Measurements from ENCODE around the gene CA14. TPM values are rescaled to one million over a fixed set of nuclear protein-coding genes. Genes with fewer than 3 reads are reported as not detected.
A peak's percentile ranks its signal among the peaks of the same experiment; 100 is the strongest.

Gene CA14
- total RNA-seq, 1 donor from 2014 or later: not detected

DNA sequence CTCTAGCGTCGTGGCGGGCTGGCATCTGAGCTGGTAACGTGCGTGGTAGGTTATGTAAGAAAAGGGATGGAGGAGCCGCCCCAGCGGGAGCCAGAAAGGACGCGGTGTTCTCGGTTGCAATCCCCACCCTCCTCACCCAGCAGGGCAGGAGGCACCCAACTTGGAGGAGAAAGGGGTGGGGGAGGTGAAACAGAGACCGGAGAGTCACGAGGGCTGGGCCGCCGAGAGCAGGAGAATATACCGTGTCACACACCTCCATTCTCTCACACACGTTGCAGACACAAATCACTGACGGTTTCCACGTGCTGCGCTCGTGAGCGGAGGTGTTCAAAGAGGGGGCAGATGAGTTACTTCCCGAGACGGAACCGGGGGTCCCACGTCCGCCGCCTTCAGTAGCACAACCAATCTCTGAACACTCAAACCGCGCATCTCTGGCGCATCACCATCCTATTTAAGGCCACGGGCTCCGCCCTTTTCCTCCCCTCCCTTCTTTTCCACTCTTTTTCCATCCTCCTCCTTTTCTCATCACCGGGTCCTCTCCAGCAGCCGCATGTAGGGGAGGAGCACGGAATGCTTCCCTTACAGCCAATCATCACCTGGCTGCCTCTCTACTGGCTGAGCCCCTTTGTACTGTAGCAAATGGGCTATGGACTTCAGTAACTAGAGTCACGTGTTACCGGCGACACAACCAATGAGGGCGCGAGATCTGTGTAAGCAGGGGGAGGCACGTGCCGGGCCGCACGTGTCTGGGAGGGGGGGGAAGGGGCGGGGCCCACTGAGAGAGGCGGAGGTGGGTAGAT is 24.4 kb downstream of the CA14 start, which contains the start of gene CIART:
CIART (plus strand) TSS at position 797 of the 800 bp plus-strand sequence. CDS start 714 bp downstream, outside the sequence.
- peak; percentile 90 for DNase-seq (ENCODE audit: extremely low spot score, unreplicated experiment)
- peaks cover 19% of the 10 kb centered on the region for H3K4me1 Mint-ChIP-seq (ENCODE audit: unreplicated experiment)

GRCh38 chr1:150282558-150282958 is 25.0 kb downstream of the CA14 start:
- Mint-ChIP-seq H3K36me3 (ENCODE audit: unreplicated experiment) (peaks cover 33% of the 10 kb centered on the region), H3K4me3 (ENCODE audit: unreplicated experiment) (peak overlapping the region; percentile 80), H3K9me3 (ENCODE audit: unreplicated experiment) (no peaks in the 10 kb centered on the region), H3K4me1 (ENCODE audit: unreplicated experiment) (peaks cover 19% of the 10 kb centered on the region), H3K27ac (ENCODE audit: unreplicated experiment) (peak overlapping the region; percentile 58), H3K27me3 (ENCODE audit: unreplicated experiment) (peaks cover 4% of the 10 kb centered on the region)
- no peak for DNase-seq (ENCODE audit: extremely low spot score, unreplicated experiment)
- TF ChIP-seq, protein P1, sequence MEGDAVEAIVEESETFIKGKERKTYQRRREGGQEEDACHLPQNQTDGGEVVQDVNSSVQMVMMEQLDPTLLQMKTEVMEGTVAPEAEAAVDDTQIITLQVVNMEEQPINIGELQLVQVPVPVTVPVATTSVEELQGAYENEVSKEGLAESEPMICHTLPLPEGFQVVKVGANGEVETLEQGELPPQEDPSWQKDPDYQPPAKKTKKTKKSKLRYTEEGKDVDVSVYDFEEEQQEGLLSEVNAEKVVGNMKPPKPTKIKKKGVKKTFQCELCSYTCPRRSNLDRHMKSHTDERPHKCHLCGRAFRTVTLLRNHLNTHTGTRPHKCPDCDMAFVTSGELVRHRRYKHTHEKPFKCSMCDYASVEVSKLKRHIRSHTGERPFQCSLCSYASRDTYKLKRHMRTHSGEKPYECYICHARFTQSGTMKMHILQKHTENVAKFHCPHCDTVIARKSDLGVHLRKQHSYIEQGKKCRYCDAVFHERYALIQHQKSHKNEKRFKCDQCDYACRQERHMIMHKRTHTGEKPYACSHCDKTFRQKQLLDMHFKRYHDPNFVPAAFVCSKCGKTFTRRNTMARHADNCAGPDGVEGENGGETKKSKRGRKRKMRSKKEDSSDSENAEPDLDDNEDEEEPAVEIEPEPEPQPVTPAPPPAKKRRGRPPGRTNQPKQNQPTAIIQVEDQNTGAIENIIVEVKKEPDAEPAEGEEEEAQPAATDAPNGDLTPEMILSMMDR (IDR thresholded peaks at IDR 0.05): no peak

More for the DNA sequence above, 24.4 kb downstream of the CA14 start, which contains the start of gene CIART:
- TF ChIP-seq, protein P1 (IDR thresholded peaks at IDR 0.05): no peak
- Mint-ChIP-seq H3K9me3 (ENCODE audit: unreplicated experiment) (no peaks in the 10 kb centered on the region), H3K4me3 (ENCODE audit: unreplicated experiment) (peak within 1 kb of the TSS; percentile 80), H3K36me3 (ENCODE audit: unreplicated experiment) (peaks cover 33% of the 10 kb centered on the region), H3K27ac (ENCODE audit: unreplicated experiment) (peak within 1 kb of the TSS; percentile 79), H3K27me3 (ENCODE audit: unreplicated experiment) (peaks cover 4% of the 10 kb centered on the region)

- Mint-ChIP-seq H3K36me3 (ENCODE audit: unreplicated experiment) (peaks cover 29% of the 10 kb centered on the region), H3K4me3 (ENCODE audit: unreplicated experiment) (peak overlapping the region; percentile 53), H3K27me3 (ENCODE audit: unreplicated experiment) (peaks cover 4% of the 10 kb centered on the region), H3K27ac (ENCODE audit: unreplicated experiment) (peak overlapping the region; percentile 28), H3K9me3 (ENCODE audit: unreplicated experiment) (no peaks in the 10 kb centered on the region), H3K4me1 (ENCODE audit: unreplicated experiment) (peaks cover 19% of the 10 kb centered on the region)
- TF ChIP-seq, protein P1 (IDR thresholded peaks at IDR 0.05): no peak
- no peak for DNase-seq (ENCODE audit: extremely low spot score, unreplicated experiment)
Observed at GRCh38 chr1:150283260-150283659, 25.7 kb downstream of the CA14 start.

DNA sequence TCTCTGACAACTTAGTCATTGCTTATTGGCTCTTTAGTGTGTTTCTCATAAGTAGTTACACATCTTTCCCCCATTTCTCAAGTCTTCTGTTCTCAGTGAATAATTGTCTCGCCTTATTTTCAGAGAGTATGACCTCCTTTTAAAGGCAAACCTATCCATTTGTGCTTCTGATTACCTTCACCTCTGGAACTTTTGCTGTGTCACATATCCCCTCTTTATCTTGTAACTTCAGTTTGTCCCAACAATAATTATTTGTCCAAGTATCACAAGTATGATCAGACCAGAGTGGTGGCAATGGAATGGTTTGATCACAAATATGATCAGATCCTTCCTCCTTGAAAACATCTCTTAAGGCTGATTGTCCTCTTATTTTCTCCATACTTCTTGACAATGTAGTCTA is 30.8 kb downstream of the CA14 start:
- Mint-ChIP-seq H3K4me1 (ENCODE audit: unreplicated experiment) (peaks cover 6% of the 10 kb centered on the region), H3K4me3 (ENCODE audit: unreplicated experiment) (no peak overlapping the region), H3K27ac (ENCODE audit: unreplicated experiment) (no peak overlapping the region), H3K36me3 (ENCODE audit: unreplicated experiment) (peaks cover 11% of the 10 kb centered on the region), H3K27me3 (ENCODE audit: unreplicated experiment) (peaks cover 4% of the 10 kb centered on the region), H3K9me3 (ENCODE audit: unreplicated experiment) (no peaks in the 10 kb centered on the region)
- TF ChIP-seq, protein P1 (IDR thresholded peaks at IDR 0.05): no peak
- DNase-seq (ENCODE audit: extremely low spot score, unreplicated experiment): no peak

- Mint-ChIP-seq H3K27me3 (ENCODE audit: unreplicated experiment) (peaks cover 4% of the 10 kb centered on the region), H3K36me3 (ENCODE audit: unreplicated experiment) (peaks cover 11% of the 10 kb centered on the region), H3K4me3 (ENCODE audit: unreplicated experiment) (no peak overlapping the region), H3K27ac (ENCODE audit: unreplicated experiment) (no peak overlapping the region), H3K4me1 (ENCODE audit: unreplicated experiment) (peaks cover 8% of the 10 kb centered on the region), H3K9me3 (ENCODE audit: unreplicated experiment) (no peaks in the 10 kb centered on the region)
- no peak for DNase-seq (ENCODE audit: extremely low spot score, unreplicated experiment)
- TF ChIP-seq, protein P1 (IDR thresholded peaks at IDR 0.05): no peak
Observed at GRCh38 chr1:150288822-150289221, 31.2 kb downstream of the CA14 start.

Data from osteocyte (in vitro differentiated cells).